SK-N-SH (cell line): ENCODE results near the gene STIM2. TPM values are rescaled to one million over a fixed set of nuclear protein-coding genes. Genes with fewer than 3 reads are reported as not detected.

Experiments
- CTCF ChIA-PET: fragments of 300-600, 350-600 bp; formaldehyde crosslinking; extraction: SDS; loops from one replicate; lab custom pipeline; 2021; lab: Yijun Ruan, JAX
- POLR2A ChIA-PET: fragments of 350-600 bp; sonication (Branson Sonifier 250); formaldehyde crosslinking; extraction: SDS; loops from one replicate; lab custom pipeline; 2020; ENCODE audit warnings: antibody characterized with exemption, inconsistent platforms; lab: Yijun Ruan, JAX
- DNase-seq: peaks from one replicate; pipeline ENCODE4 v3.0.0; 2012
- H2AFZ ChIP-seq: fragments of 200-600 bp; sonication (generic); 2 replicates; pipeline ENCODE4 v1.8.1; 2016; ENCODE audit warnings: antibody characterized with exemption, mild to moderate bottlenecking, low read depth
- H3F3A ChIP-seq: fragments of 200-600 bp; sonication (generic); replicated peaks from 2 replicates; pipeline ENCODE3; 2016; ENCODE audit warnings: antibody characterized with exemption, mild to moderate bottlenecking; ENCODE audit not compliant: insufficient read depth
- H3K27ac ChIP-seq, 2 experiments: fragments of 200-500 bp in 1 of 2; fragments of 200-600 bp in 1 of 2; sonication (Bioruptor generic) in 1 of 2; sonication (generic), shearing (Covaris generic) in 1 of 2; 2 replicates each; pipeline versions ENCODE4 v1.5.1 to v1.6.1; 2014 to 2016; ENCODE audit warnings: low read depth in 2 of 2, inconsistent platforms in 1 of 2, low read length in 1 of 2, mild to moderate bottlenecking in 1 of 2, mixed read lengths in 1 of 2
- H3K27me3 ChIP-seq: fragments of 200-600 bp; sonication (generic), shearing (Covaris generic); 2 replicates; pipeline ENCODE4 v1.6.1; 2016; ENCODE audit warnings: mixed run types; ENCODE audit not compliant: insufficient read depth
- H3K36me3 ChIP-seq, 2 experiments: fragments of 200-500 bp in 1 of 2; fragments of 200-600 bp in 1 of 2; sonication (Bioruptor generic) in 1 of 2; sonication (generic) in 1 of 2; replicated peaks in 1 of 2; 2 replicates each; pipeline versions ENCODE3 to v1.5.1; 2014 to 2016; ENCODE audit warnings: low read length in 1 of 2, mild to moderate bottlenecking in 1 of 2; ENCODE audit not compliant: insufficient read depth in 2 of 2, control insufficient read depth in 1 of 2
- H3K4me1 ChIP-seq, 2 experiments: fragments of 200-500 bp in 1 of 2; fragments of 200-600 bp in 1 of 2; sonication (Bioruptor generic) in 1 of 2; sonication (generic), shearing (Covaris generic) in 1 of 2; 2 replicates each; pipeline versions ENCODE4 v1.5.1 to v1.6.1; 2014 to 2016; ENCODE audit warnings: low read depth in 1 of 2, low read length in 1 of 2, mixed run types in 1 of 2; ENCODE audit not compliant: insufficient read depth in 2 of 2, control insufficient read depth in 1 of 2
- H3K4me2 ChIP-seq: fragments of 200-600 bp; sonication (generic), shearing (Covaris generic); 2 replicates; pipeline ENCODE4 v1.6.1; 2017; ENCODE audit warnings: mixed run types
- H3K4me3 ChIP-seq, 2 experiments: fragments of 200-500 bp in 1 of 2; fragments of 200-600 bp in 1 of 2; sonication (Bioruptor generic) in 1 of 2; sonication (generic), shearing (Covaris generic) in 1 of 2; 2 replicates each; pipeline versions ENCODE4 v1.5.1 to v1.8.1; 2014 to 2016; ENCODE audit warnings: low read depth in 2 of 2, inconsistent platforms in 1 of 2, low read length in 1 of 2, mild to moderate bottlenecking in 1 of 2, mixed read lengths in 1 of 2, moderate library complexity in 1 of 2
- H3K79me2 ChIP-seq: fragments of 200-600 bp; sonication (generic); 2 replicates; pipeline ENCODE4 v1.8.1; 2017; ENCODE audit warnings: mild to moderate bottlenecking; ENCODE audit not compliant: insufficient read depth
- H3K9ac ChIP-seq: fragments of 200-600 bp; sonication (generic); 2 replicates; pipeline ENCODE4 v1.6.1; 2017; ENCODE audit warnings: mixed run types
- H3K9me2 ChIP-seq: fragments of 200-600 bp; sonication (generic); 2 replicates; pipeline ENCODE4 v1.6.1; 2017; ENCODE audit warnings: mixed run types
- H3K9me3 ChIP-seq: fragments of 200-600 bp; sonication (generic); 2 replicates; pipeline ENCODE4 v1.6.1; 2017; ENCODE audit warnings: mixed run types, mild to moderate bottlenecking, moderate library complexity
- H4K20me1 ChIP-seq: fragments of 200-600 bp; sonication (generic); 2 replicates; pipeline ENCODE4 v1.6.1; 2017; ENCODE audit warnings: mild to moderate bottlenecking, mixed run types; ENCODE audit not compliant: insufficient read depth
- EZH2phosphoT487 ChIP-seq: fragments of 200-600 bp; sonication (generic); IDR thresholded peaks from 2 replicates; pipeline ENCODE4 v1.6.1; 2017; ENCODE audit warnings: low read depth, mixed run types, mild to moderate bottlenecking, antibody characterized with exemption, moderate library complexity, borderline replicate concordance
- FOSL2 ChIP-seq: IDR thresholded peaks from 2 replicates; pipeline ENCODE4 v1.4.0; 2012; ENCODE audit warnings: low read depth, mild to moderate bottlenecking, moderate library complexity, borderline replicate concordance
- FOXJ3 ChIP-seq: sonication (generic); formaldehyde crosslinking; IDR thresholded peaks from 2 replicates; pipeline ENCODE4 v1.5.1; 2020; ENCODE audit warnings: mild to moderate bottlenecking, missing genetic modification reagents
- FOXM1 ChIP-seq: IDR thresholded peaks from 2 replicates; pipeline ENCODE4 v1.4.0; 2012; ENCODE audit warnings: low read depth, mild to moderate bottlenecking
- JUND ChIP-seq: IDR thresholded peaks from 2 replicates; pipeline ENCODE4 v1.4.0; 2012
- NFIC ChIP-seq: IDR thresholded peaks from 2 replicates; pipeline ENCODE4 v1.4.0; 2012; ENCODE audit warnings: borderline replicate concordance
- NRF1 ChIP-seq: IDR thresholded peaks from 2 replicates; pipeline ENCODE4 v1.6.1; 2012; ENCODE audit warnings: low read depth, mild to moderate bottlenecking, low read length
- PBX3 ChIP-seq: IDR thresholded peaks from 2 replicates; pipeline ENCODE4; 2012
- RFX5 ChIP-seq: IDR thresholded peaks from 2 replicates; pipeline ENCODE4 v1.6.1; 2012; ENCODE audit warnings: mild to moderate bottlenecking, improper control_type of control experiment, low read length
- RXRA ChIP-seq: IDR thresholded peaks from 2 replicates; pipeline ENCODE4 v1.4.0; 2012; ENCODE audit warnings: low read depth, mild to moderate bottlenecking, borderline replicate concordance
- SIN3A ChIP-seq: IDR thresholded peaks from 2 replicates; pipeline ENCODE4 v1.6.1; 2012; ENCODE audit warnings: low read depth, mild to moderate bottlenecking, low read length, moderate library complexity, borderline replicate concordance
- TCF12 ChIP-seq: IDR thresholded peaks from 2 replicates; pipeline ENCODE4 v1.4.0; 2012
- TEAD4 ChIP-seq: IDR thresholded peaks from 2 replicates; pipeline ENCODE4 v1.4.0; 2012; ENCODE audit warnings: mild to moderate bottlenecking, borderline replicate concordance; ENCODE audit not compliant: insufficient read depth
- USF2 ChIP-seq: fragments of 150-350 bp; IDR thresholded peaks from 2 replicates; pipeline ENCODE4 v1.6.1; 2017; ENCODE audit warnings: antibody characterized with exemption, low read length, low read depth, borderline replicate concordance
- YY1 ChIP-seq: IDR thresholded peaks from 2 replicates; pipeline ENCODE4 v1.4.0; 2012; ENCODE audit warnings: low read depth, mild to moderate bottlenecking
- WGBS: methylation state at CpG from one replicate; pipeline ENCODE4 v1.1.6; 2017; ENCODE audit warnings: low lambda C conversion rate; 5-methylcytosine and 5-hydroxymethylcytosine counted together
- polyA plus RNA-seq, 3 experiments: library from polyadenylated mRNA; depleted of rRNA; stranded (reverse); fragments of >200 nt; gene quantifications; 2 replicates each; pipeline ENCODE4 v1.2.3, GENCODE V29; 2012
- TF ChIP-seq, protein P1 (sequence below): IDR thresholded peaks from 2 replicates; pipeline ENCODE4 v1.4.0; 2012; ENCODE audit warnings: low read depth

Gene STIM2
- polyA plus RNA-seq, 1 of the 3 experiments (the other 2 are of a cell fraction), result 14.7 TPM

- TF ChIP-seq, protein P1, sequence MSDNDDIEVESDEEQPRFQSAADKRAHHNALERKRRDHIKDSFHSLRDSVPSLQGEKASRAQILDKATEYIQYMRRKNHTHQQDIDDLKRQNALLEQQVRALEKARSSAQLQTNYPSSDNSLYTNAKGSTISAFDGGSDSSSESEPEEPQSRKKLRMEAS, result no peak
- TF ChIP-seq, all 33 proteins: peak for 0
These were observed 94.6 kb downstream of the STIM2 start (continued) for GRCh38 chr4:26955241-26955640.

DNA sequence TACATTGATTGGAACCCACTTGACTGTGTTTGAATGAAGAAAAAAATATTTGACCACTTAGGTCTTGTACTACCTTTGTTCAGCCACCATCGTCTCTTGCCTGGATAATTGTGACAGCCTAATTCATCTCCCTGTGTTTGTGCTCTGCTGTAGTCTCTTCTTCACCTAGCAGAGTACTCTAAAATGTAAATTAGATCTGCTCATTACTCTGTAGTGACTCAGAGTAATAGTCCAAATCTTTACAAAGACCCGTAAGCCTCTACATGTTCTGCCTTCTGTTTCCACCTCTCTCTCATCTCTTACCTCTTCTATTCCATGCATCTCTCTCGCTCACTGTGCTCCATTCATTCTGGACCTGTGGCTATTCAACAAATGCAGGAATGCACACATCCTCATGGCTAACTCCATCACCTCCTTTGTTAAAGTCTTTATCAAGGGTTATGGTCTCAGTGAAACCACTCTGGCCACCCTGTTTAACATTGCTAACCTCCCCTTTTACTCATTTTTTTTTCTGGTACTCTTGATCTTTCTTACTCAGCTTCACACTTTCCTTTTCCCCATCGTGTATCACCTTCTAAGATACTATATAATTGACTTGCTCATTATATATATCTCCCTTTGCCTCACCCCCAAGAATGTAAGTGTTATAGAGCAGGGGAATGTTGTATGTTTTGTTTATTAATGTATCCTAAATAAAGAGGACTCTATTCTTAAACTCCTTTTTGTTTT is 98.4 kb downstream of the STIM2 start:
- peaks cover 0 to 4% of the 10 kb centered on the region in 2 experiments; a peak in 1 of 4 replicates for H3K4me1 ChIP-seq
- no peak overlapping the region for H3K4me3 ChIP-seq
- no peaks in the 10 kb centered on the region for H4K20me1 ChIP-seq
- TF ChIP-seq NFIC, result no peak
- no peak for TF ChIP-seq RFX5
- TF ChIP-seq USF2, result no peak
- TF ChIP-seq EZH2phosphoT487, result no peak
- no peak for TF ChIP-seq FOXJ3 (CRISPR knock-in tag)
- TF ChIP-seq TEAD4, result no peak
- TF ChIP-seq FOSL2, result no peak
- TF ChIP-seq YY1, result no peak
- TF ChIP-seq SIN3A, result no peak
- TF ChIP-seq PBX3, result no peak
- TF ChIP-seq TCF12, result no peak
- TF ChIP-seq NRF1, result no peak
- no peak for TF ChIP-seq FOXM1
- no peak for TF ChIP-seq RXRA
- TF ChIP-seq JUND, result no peak
- no peaks in the 10 kb centered on the region for H3K9me3 ChIP-seq
- DNase-seq, result no peak
- no peak overlapping the region for H3K27ac ChIP-seq
- no peaks in the 10 kb centered on the region for H3K79me2 ChIP-seq
- no peaks in the 10 kb centered on the region for H3K27me3 ChIP-seq
- 92% methylated on average over 4 of the region's 4 CpGs for WGBS
- H3K9me2 ChIP-seq, result no peaks in the 10 kb centered on the region
- ChIA-PET POLR2A (no interaction called here), CTCF (interaction anchor here (0.6 kb wide), 1 partner anchor 12 kb away, joined by 3 read pairs; no protein-coding TSS in a partner anchor)
- H2AFZ ChIP-seq, result no peak overlapping the region
- no peaks in the 10 kb centered on the region for H3K36me3 ChIP-seq
- no peaks in the 10 kb centered on the region for H3F3A ChIP-seq
- no peak overlapping the region for H3K9ac ChIP-seq
- H3K4me2 ChIP-seq, result no peak overlapping the region
